GM08714 (cell line): ENCODE results near the gene COL4A6.

Experiments used
- H3K4me3 ChIP-seq: fragments of 200-500 bp; sonication (Bioruptor generic); 2 replicates; pipeline ENCODE4 v1.5.1; 2014; ENCODE audit warnings: mild to moderate bottlenecking, low read length, inconsistent platforms
- ZNF274 ChIP-seq: IDR thresholded peaks from 2 replicates; pipeline ENCODE4 v1.6.1; 2012; ENCODE audit warnings: mild to moderate bottlenecking, low read depth, low read length

COL4A6 gene

DNA sequence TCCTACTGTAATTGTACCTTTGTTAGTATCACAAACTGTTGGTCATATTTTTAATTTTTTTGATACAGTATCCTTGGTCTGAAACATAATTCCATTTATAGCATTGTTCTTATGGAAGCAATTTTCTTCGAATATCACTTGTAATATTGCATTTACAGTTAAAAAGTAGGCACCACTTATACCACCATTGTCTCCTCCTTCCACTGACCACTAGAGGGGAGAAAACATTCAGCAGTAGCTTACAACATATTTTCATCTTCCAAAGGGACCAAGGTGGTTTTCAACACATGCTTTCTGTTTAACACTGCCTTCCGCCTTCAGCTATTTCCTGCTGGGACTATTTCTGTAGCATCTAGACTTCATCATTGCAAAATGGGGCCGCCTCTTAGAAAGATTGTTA lies 146.2 kb downstream of the COL4A6 start:
- no peak overlapping the region for H3K4me3 ChIP-seq
- no peak for TF ChIP-seq ZNF274

DNA sequence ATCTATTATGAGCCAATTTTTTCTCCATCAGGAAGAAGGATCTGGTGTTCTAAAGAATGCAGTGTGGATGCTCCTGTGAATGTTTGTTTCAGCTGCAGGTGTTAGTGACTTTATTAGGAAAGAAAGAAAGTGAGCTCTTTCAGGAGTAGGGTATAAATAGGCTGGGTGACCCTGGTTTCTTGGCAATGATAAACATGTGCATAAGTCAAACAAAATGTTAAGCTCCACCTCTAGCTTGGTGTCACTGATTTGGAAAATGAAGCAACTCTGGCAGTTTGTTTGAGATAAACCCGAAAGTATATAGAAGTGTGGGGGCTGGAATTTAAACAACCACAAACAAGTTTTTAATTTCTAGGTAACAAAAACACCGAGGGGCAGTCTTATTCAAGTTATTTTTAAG lies 152.3 kb downstream of the COL4A6 start:
- no peak overlapping the region for H3K4me3 ChIP-seq
- no peak for TF ChIP-seq ZNF274

DNA sequence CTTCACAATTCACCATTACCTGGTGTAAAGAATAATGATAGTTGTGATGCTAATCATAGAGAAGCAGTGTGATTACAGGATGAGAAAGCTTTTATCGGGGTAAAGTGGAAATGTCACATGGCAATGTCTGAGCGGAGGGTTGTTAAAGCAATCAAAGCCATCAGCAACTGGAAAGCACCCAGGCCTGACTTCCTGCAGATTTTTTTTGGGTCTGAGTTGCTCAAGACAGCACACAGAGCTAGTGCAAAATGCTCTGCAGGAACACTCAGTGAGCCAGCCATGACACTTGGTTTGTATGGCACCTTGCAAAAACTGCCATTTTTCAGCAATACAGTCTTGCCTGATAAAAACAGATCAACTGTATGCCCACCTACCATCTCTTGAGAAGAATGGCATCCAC lies 152.9 kb downstream of the COL4A6 start:
- no peak overlapping the region for H3K4me3 ChIP-seq
- TF ChIP-seq ZNF274 = no peak

DNA sequence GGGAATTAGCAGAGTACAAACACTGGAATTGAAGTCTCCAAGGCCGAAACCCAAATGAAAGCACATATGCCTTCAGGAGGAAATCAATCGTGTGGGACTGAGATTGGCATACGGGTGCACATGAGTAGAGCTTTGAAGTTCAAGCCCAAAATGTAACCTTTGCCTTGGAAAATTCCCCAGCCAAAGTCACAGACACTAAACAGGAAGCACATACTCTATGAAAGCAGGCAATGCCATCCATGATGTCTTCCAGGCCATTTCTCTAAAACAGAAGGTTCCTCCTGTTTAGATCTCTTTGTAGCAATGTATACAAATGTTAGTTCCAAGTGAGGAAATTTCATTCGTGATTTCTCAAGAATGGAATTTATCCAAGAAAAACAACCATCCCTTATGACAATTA lies 162.5 kb downstream of the COL4A6 start:
- H3K4me3 ChIP-seq = no peak overlapping the region
- no peak for TF ChIP-seq ZNF274

DNA sequence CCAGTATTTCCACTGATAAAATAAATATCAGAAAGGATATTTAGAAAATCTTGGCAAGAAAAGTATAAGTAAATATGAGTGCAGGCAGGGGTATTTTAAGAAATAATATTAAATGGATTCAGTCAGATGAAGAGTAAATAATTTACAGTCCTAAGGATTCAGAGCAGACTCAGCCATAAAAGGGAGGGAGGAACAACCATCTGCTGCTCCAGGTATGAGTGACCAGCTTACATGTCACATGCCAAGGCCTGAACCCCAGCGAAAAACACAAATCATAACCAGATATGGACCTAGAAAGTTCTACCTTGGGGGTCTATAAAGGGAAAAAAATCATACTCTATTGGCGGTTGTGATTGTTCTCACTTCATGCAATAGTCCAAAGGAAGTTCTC lies 166.8 kb downstream of the COL4A6 start:
- no peak for TF ChIP-seq ZNF274
- H3K4me3 ChIP-seq = no peak overlapping the region

DNA sequence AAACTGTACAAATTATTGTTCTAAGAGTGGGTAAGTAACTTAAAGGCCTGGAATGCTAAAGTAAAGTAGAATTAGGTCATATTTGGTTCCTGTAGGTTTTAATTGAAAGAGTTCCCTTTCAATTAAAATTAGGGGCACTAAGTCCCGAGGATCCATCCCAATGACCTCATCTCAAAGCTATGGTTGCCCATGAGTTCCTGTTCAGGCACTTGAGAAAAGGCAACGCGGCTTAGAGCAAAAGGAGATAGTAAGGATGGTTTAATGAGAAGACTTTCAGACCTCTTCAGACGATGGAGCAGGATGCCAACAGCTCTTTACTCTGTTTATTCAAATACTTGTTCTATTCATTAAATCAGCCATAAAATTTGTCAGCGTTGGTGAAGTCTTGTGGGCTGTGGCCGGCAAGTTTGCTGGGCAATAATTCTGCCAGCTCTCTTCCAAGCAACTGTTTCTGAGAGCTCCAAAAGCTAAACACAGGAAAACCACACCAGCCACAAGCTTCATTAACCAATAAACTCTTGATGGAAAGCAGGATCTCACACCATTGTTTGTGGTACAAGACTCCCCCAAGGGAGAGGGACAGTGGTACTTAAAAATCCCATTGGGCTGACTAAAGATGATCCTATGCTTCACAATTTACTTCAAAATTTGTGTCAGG lies 167.4 kb downstream of the COL4A6 start:
- H3K4me3 ChIP-seq = 0 out of 2 replicates have a peak overlapping the region, but pooled peaks have one; percentile 11
- TF ChIP-seq ZNF274 = no peak

DNA sequence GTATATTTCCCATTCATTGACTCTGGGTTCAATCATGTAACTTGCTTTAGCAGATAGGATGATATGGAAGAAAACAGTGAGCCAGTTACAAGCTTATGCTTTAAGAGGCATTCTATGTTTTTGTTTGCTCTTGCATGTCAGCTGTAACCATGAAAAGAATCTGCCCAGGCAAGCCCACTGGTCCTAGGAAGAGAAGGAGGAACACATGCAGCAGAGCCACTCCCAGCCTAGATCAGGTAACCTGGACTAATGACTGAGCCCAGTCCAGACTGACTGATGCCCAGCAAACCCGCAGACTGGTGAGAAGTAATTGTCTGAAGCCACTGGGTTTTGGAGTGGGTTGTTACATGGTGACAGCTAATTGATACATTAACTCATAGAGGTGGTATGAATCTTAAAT lies 167.9 kb downstream of the COL4A6 start:
- TF ChIP-seq ZNF274 = no peak
- no peak overlapping the region for H3K4me3 ChIP-seq

DNA sequence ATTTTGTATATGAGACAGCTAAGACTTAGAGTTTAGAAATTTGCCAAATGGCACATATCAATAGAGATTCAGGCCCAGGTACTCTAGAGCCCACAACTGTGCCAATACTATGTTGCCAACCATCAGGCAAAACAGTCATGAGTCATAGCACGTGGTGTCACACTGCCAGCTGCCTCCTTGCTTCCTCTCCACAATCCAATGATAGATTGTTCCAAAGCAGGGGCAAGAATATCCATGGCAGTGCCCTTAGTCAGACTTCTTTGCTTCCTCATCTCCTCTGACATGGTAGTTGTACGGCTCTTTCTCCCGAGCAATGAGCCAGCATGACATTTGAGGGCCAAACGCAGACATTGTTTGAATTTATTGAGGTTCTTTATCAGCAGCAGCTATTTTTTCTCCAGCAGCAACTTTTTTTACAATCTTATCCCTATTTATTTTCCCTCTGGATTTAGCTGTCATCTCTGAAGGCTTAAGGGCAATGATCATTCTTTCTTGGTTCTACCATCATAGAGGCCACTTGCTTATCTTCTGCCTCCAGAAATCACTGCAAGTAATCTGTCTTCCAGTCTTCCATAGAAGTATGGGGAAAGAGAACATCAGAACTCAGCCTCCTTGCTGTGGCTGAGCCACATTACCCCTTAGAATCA lies 169.7 kb downstream of the COL4A6 start:
- no peak for TF ChIP-seq ZNF274
- H3K4me3 ChIP-seq = no peak overlapping the region

DNA sequence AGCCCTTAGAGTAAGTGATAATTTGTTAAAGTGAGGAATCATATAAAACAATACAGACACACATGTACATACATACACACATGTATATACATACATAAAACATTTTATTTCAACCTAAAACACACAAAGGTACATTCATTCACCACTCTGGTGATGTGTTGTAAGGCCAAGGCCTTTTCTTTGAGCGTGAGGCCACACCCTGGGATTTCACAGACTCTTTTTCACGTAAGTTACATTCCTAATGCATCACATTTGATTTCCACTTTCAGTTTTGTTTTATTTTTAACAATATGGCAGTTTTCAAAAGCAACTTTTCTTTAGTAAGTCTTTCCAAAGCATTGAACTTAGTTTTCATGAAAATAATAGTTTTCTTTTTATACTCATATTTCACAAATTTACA lies 170.7 kb downstream of the COL4A6 start:
- no peak overlapping the region for H3K4me3 ChIP-seq
- TF ChIP-seq ZNF274 = no peak

DNA sequence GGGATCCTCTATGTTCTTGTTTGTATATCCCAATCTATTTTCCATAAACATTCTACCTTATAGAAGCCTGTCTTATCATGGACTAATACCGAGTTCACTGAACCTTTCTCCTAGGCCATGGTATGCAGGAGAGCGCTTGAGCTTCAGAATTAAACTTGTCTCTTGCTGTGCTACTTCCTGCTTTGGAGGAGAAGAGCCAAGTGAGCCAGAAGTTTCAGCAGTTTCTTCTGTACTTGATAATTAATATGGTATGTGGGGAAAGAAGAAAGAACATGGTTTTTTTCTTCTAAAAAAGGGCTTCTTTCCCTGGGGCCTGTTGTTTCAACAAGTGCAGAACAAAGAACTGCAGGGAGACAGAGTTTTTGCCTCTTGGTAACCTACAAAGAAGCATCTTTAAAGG lies 173.8 kb downstream of the COL4A6 start:
- TF ChIP-seq ZNF274 = no peak

DNA sequence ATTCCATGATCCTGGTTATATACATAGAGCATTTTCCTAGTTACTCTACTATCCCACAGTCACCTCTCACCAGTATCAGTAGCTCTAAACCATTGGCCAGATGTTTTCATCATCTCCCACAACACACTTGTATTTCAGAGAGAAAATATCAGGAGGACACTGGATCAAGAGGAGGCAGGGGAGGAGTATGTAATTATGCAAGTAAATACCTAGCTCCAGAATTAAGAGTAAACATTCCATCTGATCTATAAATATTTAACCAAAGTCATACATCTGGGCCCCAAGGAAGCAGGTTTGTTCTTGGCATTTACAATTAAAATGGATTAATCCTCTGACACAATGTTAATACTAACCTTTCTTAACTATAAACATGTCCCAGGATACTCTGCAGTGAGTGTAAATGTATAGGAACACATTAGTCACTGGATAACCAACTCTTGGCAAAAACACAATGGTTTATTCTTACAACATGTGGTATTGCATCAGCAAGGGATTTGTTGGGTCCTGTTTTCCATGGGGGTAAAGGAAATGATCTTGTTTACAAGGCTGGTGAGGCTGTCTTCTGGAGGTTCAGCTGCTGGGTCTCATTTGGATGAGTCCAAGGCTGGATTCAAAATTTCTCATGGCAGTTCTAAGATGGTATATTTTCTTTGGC lies 176.5 kb downstream of the COL4A6 start:
- H3K4me3 ChIP-seq = no peak overlapping the region
- no peak for TF ChIP-seq ZNF274

More for the DNA sequence above, 173.8 kb downstream of the COL4A6 start:
- no peak overlapping the region for H3K4me3 ChIP-seq

DNA sequence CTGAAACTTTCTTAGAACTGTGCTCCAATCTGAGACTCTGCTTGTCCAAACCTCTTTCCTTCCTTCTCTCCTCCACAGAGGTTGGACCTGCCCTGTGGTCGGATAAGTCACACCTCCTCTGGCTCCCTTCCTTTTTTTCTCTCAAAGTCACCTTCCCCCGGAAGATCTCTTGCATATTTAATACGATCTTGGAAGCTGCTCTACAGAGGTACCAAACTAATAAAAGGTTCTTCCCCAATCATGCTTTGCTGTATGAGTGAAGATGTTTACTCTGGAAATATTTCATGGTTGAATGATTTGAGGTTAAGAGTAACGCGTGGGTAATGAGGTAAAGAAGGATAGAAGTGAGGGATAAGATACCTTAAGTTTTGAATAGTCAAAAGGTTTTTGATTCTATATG lies 180.7 kb downstream of the COL4A6 start:
- H3K4me3 ChIP-seq = no peak overlapping the region

DNA sequence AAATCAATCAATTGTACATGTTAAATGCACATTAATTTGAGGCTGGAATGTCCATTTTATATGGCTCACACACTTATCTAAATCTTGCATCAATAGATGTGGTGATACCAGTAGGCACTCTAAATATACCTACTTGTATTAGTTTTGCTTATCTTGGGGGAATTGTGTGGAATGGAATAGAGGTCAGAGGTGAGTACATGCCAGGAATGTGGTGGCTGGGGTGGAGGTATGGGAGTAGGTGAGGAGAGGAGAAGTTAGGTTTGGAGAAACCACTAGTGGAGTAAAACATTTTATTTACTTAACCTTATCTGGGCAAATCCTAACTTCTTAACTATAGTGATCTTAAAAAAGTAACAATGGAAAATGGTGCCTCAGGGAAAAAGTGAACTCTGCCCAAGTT lies 183.6 kb downstream of the COL4A6 start:
- H3K4me3 ChIP-seq = no peak overlapping the region
- TF ChIP-seq ZNF274 = no peak

More for the DNA sequence above, 180.7 kb downstream of the COL4A6 start:
- TF ChIP-seq ZNF274 = no peak

DNA sequence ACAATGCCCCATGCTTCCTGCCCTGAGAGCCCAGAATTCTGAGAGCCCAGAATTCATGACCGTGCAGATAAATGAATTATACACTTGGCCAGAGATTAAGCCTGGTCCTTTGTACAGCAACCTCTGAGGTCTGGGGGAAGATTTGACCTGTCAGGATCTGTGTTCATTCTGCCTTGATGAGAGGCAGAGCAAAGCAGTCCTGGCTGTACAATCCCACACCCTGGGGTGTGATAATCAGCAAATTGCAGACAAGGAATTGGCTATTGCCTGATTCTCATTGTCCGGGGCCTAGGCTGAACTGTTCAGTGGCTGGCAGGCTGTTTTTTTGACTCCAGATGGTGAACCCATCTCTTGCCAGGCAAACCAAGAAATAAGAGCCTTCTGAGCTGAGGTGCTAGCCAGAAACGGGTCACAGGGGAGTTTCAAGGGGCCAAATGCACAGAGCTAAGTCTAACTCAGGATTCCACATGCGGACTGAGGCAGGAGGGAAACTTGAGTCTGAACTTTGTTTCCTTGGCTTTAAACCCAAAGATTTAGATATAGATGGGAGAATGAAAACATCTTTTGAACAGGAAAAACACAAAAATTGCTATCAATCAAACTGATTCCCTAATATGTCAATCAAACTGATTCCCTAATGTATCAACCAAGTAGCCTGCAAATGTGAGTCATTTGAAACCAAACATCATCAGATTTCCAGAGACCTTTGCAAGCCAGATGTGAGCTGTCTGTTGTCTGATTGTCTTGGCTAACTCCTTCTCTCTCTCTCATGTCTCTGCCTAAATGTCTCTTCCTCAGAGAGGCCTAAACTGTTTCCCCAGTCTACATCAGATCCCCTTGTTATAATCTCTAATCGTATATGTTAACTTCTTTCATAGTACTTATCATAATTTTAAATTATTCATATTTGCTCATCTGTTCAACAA lies 187.3 kb downstream of the COL4A6 start:
- TF ChIP-seq ZNF274 = no peak
- H3K4me3 ChIP-seq = no peak overlapping the region
